GM12864 (cell line): ENCODE measurements around the gene RPS6KA5.
"Not testable (repeated sequence)": the region's sequence is repeated elsewhere in the genome, so short reads cannot be mapped to it uniquely, and the experiment has no call there.

Experiments
- DNase-seq: peaks from one replicate; pipeline ENCODE4 v3.0.0-alpha.2; 2011; ENCODE audit warnings: low read depth
- H3K4me3 ChIP-seq: 2 replicates; pipeline ENCODE4 v1.5.1; 2011; ENCODE audit warnings: mild to moderate bottlenecking, low read depth, low read length, control low read depth
- TF ChIP-seq, protein P1 (sequence below): IDR thresholded peaks from 2 replicates; pipeline ENCODE4 v1.5.1; 2011; ENCODE audit warnings: low read depth, mild to moderate bottlenecking, moderate library complexity, low read length, control low read depth, inconsistent platforms; ENCODE audit errors: missing control alignments

The RPS6KA5 gene

GRCh38 chr14:90849787-90850444 is 210.5 kb downstream of the RPS6KA5 start:
- TF ChIP-seq, protein P1, sequence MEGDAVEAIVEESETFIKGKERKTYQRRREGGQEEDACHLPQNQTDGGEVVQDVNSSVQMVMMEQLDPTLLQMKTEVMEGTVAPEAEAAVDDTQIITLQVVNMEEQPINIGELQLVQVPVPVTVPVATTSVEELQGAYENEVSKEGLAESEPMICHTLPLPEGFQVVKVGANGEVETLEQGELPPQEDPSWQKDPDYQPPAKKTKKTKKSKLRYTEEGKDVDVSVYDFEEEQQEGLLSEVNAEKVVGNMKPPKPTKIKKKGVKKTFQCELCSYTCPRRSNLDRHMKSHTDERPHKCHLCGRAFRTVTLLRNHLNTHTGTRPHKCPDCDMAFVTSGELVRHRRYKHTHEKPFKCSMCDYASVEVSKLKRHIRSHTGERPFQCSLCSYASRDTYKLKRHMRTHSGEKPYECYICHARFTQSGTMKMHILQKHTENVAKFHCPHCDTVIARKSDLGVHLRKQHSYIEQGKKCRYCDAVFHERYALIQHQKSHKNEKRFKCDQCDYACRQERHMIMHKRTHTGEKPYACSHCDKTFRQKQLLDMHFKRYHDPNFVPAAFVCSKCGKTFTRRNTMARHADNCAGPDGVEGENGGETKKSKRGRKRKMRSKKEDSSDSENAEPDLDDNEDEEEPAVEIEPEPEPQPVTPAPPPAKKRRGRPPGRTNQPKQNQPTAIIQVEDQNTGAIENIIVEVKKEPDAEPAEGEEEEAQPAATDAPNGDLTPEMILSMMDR = no peak
- no peak for DNase-seq
- H3K4me3 ChIP-seq = no peak overlapping the region

- no peak for DNase-seq
- TF ChIP-seq, protein P1 = no peak
- H3K4me3 ChIP-seq = no peak overlapping the region
Observed at GRCh38 chr14:90848944-90849731, 211.3 kb downstream of the RPS6KA5 start.

DNA sequence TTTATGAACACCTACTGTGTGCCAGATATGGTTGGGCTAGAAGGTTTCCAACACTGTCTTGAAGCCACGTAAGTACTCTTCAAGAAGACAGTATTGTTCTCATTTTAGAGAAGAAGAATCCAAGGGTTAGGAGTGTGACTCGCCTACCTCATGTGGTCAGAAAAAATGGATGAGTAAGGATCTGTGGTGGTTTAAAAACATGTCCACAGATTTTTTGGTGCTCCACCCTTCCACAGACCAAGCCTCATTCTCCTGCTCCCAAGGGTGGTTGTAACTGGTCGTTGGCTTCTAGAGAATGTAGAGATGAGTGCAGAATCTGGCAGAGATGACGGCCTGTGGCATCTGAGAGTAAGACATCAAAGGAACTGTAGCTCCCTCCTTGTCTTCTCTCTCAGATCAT is 213.9 kb downstream of the RPS6KA5 start:
- TF ChIP-seq, protein P1 = no peak
- DNase-seq = no peak
- H3K4me3 ChIP-seq = no peak overlapping the region

DNA sequence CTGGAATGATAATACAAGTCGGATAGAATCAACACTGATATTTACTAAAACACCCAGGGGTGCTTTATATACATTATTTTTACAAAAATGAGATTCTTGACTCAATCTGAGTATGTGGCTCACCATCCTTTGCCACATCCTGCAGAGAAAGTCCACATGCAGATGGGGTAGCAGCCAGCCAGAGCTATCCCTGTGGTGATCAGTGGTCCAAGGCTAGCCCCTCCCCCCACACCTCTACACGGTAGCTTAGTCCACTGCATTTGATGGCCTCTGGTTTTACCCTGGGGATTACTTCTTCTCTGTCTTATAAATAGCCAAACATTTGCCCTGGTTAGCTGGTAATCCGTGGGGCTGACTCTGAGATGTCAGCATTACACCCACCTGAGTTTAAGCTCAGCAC is 216.1 kb downstream of the RPS6KA5 start:
- TF ChIP-seq, protein P1 = no peak
- H3K4me3 ChIP-seq = no peak overlapping the region
- no peak for DNase-seq

- DNase-seq = no peak
- TF ChIP-seq, protein P1 = no peak
- H3K4me3 ChIP-seq = no peak overlapping the region
Observed at GRCh38 chr14:90842726-90843125, 217.7 kb downstream of the RPS6KA5 start.

DNA sequence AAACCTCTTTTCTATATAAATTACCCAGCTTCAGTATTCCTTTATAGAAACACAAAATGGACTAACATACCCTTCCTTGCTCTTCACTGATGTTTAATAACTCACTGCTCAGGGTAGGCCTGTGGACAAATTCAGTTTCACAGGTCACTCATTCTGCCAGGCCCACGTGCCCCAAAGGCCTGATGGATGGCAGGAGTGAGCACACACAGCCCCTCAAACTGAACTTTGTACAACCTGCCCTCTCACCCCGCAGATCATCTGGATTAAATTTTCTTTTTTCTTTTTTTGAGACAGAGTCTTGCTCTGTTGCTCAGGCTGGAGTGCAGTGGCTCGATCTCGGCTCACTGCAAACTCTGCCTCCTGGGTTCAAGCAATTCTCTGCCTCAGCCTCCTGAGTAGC is 219.8 kb downstream of the RPS6KA5 start:
- not testable (repeated sequence) for DNase-seq, H3K4me3 ChIP-seq

DNA sequence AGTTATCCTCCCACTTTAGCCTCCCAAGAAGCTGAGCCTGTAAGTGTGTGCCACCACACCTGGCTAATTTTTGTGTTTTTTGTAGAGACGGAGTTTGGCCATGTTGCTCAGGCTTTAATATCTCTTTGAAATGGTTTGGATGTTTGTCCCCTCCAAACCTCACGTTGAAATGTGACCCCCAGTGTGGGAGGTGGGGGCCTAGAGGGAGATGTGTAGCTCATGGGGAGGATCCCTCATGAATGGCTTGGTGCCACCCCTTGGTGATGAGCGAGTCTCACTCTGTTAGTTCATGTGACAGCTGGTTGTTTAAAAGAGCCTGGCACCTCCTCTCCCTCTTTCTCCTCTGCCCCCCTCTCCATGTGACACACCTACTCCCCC is 220.6 kb downstream of the RPS6KA5 start:
- TF ChIP-seq, protein P1 = no peak
- DNase-seq = no peak
- no peak overlapping the region for H3K4me3 ChIP-seq
